ENCODE measurements around the gene TENT4B.

Gene TENT4B

DNA sequence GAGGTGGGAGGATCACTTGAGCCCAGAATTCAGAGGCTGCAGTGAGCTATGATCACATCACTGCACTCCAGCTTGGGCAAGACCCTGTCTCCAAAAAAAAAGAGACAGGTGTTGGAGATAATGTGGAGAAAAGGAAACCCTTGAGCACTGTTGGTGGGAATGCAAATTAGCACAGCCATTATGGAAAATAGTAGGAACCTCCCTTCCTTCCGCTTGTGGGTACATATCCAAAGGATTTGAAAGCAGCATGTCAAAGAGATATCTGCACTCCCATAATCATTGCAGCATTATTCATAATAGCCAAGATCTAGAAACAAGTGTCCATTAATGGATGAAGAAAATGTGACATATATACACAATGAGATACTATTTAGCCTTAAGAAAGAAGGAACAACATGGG, 103.5 kb downstream of the TENT4B start:
- no peak for DNase-seq (ENCODE audit: low read depth)

DNA sequence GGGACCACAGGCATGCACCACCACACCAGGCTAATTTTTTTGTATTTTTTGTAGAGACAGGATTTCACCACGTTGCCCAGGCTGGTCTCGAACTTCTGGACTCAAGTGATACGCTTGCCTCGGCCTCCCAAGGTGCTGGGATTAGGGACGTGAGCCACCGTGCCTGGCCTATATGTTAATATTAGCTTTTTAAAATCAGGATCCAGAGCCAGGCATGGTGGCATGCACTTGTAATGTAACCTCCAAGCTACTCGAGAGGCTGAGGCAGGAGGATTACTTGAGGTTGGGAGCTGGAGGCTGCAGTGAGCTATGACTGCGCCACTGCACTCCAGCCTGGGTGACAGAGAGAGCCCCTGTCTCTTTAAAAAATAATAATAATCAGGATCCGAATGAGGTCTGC, 104.8 kb downstream of the TENT4B start:
- no peak for DNase-seq (ENCODE audit: low read depth)

DNA sequence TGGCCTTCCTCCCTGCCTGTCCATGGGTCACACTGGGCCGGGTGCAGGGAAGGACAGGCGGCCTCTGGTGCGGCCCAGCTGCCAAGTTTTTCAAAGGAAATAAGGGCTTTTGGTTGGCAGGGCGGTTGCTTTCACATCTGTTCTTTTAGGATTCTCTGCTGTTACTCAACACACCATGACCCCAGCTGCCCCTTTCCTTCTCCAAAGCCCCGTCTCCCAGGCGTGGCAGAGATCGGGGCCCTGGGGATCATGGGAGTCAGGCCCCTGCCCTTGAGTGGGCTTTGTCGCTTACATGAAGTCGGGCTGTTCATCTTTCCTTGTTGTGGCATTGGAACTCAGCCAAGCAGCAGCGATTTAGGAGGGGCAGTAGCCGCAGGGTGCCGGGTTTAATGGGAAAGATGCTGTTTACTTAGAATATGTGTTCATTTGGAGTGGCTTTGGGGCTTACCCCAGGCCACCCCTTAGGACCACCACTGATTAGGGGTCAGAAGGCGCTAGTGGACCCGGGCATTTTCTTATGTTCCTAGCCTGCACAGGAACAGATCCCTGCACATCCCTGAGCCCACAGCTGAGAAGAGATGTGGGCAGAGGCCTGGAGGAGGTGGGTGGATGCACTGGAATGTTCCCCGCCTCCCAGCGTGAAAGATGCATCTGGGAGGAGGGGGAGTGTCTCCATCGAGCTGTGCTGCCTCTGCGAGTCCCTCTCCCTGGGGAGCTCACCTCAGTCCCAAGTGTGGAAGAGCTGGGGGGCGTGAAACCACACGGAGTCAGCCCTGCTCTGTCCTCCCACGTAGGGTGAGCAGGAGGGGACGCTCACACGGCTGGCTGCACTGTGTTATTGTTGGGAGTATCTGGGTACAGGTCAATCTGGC, 106.5 kb downstream of the TENT4B start:
- no peak for DNase-seq (ENCODE audit: low read depth)

DNA sequence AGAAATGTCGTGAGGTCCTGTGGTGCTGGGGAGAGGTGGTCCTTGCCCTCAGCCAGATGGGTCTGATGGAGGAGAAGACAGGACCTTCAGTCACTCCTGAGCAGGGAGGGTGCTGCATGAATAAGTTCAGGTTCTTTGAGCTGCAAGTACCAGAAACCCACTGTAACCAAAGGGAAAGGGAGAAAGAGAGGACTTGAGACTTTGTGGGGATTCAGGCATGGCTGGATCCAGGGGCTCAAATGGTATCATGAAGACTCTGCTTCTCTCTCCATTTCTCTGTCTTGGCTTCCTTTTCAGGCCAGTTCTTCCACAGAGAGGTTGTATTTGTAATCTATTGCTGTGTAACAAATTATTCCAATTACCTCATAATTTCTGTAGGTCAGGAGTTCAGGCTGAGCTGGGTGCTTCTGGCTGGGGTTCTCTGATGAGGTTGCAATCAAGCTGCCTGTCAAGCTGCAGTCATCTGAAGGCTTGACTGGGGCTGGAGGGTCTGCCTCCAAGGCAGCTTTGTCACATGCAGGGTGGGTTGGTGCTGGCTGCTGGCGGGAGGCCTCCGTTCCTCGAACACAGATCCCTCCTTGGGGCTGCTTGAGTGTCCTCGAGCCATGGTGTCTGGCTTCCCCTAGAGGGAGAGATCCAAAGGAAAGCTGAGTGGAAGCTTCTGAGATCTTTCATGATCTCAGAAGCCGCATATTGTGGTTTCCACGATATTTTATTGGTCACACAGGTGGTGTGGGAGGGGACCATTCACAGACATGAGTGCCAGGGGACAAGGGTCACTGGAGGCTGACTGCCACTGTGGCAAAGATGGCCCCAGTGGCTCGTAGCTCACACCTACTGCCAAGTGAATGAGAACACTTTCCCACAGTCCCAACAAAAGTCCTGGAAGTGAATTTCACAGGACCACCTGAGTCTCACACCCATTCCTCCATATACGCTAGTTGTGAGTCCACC, 107.4 kb downstream of the TENT4B start:
- no peak for DNase-seq (ENCODE audit: low read depth)

DNA sequence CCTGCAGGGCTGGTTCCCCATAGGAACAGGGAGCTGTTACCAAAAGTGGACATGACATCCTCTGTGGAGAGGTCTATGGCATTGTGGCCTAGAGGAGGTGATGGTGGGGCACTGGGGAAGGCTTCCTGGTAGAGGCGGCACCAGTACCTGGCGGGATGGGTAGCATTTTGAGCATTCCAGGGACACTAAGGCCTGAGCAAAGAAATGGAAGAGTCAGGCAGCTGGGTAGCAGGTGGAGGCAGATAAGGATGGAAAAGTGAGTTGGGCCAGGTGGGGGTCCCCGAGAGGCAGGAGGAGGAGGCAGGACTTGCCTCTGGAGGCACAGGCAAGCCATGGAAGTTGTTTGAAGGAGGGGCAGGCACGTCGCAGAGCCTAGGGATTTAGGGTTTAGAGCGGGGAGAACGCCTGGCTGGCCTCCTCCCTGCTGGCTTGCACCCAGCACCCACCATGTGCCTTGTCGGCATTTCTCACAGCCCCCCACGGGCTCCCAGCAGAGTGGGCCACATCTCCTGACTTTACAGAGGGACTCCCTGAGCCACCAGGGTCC, 108.1 kb downstream of the TENT4B start:
- no peak for DNase-seq (ENCODE audit: low read depth)

DNA sequence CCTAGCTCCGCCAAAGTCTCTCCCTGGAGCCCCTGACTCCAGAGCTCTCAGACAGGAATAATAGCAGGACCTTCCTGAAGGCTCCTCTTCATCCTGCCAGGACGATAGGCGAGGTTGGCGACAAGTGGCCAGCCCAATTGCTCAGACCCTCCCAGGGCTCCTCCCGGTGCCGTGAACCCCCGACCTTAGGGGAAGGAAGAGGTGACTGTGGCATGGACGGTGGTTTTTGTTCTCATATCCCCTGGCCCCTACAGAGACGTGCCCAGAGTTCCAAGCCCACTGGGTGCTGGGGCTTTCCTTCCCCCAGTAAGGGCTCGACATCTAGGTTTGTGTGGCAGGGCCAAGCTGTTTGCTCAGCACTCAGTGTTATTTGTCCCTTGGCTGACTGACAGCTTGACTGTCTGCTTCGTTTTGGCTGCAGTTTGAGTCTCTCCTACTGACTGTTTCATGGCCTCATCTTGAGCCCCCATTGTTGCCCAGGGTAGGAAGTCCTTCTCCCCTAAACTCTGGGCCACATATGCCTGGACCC, 108.7 kb downstream of the TENT4B start:
- DNase-seq (ENCODE audit: low read depth): no peak

DNA sequence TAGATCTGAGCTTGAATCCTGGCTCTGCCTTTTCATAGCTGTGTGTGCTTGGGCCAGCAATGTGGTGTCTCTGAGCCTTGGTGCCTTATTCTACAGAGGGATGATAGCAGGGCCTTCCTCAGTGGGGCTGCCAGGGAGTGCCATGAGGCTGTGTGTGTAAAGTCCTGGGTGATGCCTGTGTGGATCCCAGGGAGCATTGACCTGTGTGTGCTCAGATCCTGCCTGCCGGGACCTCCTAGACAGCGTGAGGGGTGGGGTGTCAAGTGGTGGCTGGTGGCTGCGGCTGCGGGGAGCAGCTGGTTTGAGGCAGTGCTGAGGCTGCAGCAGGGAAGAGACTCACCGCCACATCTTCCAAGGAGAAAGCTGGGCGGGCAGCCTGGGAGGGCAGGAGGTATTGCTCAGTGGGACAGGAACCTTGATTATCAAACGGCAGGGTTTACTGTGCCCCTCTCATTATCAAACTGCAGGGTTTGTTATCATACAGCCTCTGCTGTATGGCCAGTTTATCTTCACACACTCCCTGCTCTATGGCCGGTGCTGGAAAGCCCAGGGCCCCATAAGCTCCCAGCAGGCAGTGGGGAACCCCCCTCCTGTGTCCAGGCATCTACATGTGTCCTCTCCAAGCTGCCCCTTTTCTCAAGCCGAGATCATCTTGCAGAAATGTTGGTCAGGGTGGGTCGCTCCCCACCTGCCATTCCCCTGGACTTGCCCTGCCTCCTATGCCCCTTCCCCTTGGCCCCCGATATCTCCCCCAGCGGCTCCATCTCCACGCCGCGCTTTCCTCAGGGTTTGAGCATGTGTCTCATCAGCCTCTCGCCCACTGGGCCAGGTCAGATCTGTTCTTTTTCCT, 110.2 kb downstream of the TENT4B start:
- no peak for DNase-seq (ENCODE audit: low read depth)

DNA sequence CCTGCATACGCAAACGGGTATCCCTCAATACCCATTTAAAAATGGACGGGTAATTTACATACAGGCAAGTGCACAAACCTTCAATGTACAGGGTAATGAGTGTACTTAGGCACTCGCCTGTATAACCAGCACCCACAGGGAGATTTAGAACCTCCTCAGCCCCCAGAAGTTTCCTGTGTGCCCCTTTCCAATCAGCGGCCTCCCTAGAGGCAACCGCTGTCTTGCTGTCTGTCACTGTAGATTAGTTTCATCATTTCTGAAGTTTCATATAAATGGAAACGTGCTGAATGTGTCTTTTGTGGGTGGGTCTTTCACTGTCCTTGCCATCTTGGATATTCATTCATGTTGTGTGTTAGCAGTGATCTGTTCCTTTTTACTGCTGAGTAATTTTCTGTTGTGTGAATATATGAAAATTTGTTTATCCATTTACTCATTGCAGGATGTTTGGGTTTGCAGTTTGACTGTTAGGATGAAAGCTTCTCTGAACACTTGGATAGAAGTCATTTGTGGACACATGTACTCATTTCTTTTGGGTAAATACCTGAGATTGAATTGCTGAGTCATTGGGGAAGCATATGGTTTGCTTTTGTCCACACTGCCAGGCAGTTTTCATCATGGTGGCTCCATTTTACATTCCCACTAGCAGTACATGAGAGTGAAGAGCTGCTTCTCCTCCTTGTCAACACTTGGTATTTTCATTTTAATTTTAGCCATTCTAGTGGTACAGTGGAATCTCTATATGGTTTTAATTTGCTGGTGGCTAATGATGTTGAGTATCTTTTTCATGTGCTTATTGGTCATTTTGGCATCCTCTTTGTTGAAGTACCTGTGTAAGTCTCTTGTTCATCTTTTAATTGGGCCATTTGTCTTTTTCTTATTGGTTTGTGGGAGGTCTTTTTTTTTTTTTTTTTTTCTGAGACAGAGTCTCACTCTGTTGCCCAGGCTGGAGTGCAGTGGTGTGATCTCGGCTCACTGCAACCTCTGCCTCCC, 111.1 kb downstream of the TENT4B start:
- DNase-seq (ENCODE audit: low read depth): no peak

DNA sequence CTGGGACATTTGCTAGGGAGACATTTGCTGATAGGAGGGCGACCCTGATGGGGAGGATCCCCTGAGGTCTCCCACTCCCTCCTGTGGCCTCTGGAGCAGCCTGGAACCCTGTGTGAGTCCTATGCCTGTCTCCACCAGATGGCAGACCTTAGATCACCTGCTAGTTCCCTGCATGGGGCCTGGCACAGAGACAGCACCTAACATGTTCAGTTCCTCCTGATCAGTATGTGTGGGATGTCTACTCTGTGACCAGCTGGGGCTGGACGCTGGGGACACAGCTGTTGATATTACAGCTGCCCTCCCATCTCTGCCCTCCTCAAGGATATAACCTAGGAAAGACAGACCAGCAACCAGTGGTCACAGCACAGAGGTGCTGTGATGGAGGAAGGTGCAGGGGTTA, 112.2 kb downstream of the TENT4B start:
- DNase-seq (ENCODE audit: low read depth): no peak

DNA sequence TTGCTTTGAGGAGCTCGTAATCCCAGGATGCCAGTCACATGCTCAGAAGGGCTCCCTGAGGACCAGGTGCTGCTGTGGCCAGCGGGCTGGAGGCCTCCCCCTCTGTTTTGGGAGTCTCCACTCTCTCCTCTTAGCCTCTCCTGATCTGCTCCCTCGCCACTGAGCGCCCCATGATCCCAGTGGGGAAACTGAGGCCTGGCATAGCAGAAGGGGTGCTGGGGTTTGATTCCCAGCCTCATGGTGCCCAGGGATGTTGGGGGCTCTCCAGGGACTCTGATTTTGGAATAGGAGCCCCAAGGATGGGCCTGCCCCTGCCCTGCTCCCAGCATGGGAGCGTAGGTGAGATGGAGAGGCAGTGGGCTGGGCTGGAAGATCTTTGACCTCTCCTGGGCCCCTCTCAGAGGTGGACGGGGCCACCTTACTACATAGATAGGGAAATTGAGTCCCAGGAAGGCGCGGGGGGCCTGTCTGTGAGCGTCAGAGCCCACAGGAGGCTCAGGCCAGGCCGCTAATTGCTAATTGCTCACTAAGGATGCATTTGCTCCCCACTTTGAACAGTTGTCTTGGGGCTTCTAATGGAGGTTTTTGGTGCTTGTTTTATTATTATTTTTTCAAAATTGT, 112.7 kb downstream of the TENT4B start:
- no peak for DNase-seq (ENCODE audit: low read depth)

DNA sequence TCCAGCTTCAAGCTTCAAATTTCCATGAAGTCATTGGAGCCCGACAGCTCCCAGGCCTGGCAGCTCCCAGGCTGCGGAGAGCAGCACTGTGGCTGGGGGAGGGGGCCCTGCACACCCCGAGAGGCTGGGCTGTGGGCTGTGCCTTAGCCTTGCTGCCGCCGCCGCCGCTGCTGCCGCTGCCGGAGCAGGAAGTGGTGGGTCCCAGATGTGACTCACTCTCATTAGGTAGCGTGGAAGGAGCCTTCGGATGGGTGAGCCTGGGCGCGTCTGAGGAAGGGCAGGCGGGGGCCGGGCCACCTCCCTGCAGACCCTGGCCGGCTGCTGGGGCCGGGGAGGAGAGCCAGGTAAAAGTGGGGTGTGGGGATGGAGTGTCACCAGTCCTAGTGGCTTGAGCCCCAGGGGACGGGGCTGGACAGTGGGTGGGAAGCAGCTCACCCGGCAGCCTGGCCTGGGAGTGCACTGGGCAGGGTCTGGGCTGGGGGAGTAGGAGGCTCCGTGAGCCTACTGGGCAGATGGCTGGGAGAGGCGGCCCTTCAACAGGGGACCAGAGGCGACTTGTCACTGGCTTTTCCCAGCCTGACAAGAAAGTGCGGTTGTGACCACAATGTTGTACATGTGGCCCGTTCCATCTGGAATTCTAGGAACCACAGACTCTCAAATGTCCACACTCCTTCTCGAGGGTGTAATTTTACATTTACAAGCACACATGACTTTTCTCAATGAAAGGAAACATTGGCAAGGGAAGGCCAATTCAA, 113.4 kb downstream of the TENT4B start, which contains the start of gene ADCY7:
Gene ADCY7, plus strand, starts transcription at position 215 of the 755 bp plus-strand sequence. CDS start 21,629 bp downstream, outside the sequence.
- DNase-seq (ENCODE audit: low read depth): no peak

DNA sequence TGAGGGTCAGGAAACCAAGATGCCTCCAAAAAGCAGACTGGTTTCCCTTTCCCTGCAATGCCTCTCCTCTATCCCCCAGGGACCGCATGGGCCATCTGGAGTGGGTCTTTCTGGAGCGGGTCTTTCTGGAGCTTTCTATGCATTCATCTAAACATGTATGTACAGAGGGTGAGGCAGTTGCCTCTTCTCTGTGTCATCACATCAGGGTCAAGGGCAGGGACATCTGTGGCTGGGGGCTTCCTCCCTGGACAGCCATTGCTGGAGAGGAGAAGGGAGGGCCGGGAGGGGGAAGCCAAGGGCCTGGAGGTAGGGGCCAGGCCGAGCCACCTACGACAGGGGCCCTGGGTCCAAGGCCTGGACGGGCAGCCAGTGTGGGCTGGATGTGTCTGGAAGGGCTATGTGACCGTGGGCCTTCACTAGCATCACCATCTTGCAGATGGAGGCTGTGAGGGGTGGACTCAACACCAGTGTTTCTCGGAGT, 114.1 kb downstream of the TENT4B start:
- no peak for DNase-seq (ENCODE audit: low read depth)

DNA sequence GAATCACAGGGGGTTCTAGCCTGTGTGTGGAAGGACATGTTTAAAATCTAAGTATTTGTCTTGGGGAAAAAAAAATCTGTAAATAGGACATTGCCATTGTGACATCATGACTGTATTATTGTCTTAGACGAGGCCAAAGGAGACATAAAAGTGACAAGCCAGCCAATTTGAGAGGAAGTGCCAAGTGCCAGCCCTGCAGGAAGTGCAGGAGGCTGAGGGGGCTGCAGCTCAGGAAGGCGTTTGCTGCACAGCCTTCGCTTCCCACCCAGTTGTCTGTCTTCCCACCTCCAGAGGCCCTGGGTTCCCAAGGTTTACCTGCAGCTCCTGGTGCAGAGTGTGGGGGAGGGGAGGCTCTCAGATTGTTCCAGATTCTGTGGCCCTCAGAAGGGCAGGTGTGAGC, 114.5 kb downstream of the TENT4B start:
- no peak for DNase-seq (ENCODE audit: low read depth)

DNA sequence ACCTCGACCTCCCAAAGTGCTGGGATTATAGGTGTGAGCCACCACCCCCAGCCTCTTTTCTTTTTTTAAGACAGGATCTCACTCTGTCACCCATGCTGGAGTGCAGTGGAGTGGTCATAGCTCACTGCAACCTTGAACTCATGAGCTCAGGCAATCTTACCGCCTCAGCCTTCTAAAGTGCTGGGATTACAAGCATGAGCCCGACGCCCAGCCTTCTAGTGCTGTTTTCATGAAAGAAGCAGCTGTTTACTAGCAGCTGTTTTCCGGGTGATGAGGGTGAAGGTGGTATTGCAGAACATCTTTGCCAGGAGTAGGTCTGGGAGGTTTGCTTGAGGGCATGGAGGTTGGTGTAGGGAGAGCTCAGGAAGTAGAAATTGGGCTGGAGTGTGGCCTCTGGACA, 115.2 kb downstream of the TENT4B start:
- no peak for DNase-seq (ENCODE audit: low read depth)

DNA sequence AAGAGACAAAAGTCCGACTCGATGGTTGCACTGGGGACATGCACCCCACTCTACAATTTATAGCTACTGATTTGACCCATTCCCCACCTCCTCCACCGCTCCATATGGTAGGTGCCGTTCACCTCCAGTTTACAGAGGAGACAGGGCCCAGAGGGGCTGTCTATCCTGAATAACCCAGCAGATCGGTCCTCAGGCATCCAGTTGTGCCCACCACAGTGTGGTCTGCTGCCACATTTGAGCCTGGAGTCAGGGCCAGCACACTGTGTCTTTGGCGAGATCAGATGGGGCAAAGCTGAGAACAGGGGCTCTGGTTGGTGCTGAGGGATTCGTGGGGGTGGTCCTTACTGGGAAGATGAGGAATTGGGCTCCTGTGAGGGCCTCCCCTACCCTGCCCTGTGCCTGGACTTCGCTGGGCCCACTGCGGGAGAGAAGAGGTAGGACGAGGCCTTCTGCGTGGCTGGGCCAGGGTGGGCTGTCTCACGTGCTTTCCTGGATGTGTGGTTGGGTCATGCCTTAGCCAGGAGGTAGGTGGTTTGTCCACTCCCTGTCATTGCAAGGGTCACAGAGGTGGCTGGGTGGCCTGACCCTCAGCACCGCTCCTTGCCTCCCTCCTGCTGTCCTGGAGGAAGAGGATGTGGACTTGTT, 116.1 kb downstream of the TENT4B start:
- no peak for DNase-seq (ENCODE audit: low read depth)

DNA sequence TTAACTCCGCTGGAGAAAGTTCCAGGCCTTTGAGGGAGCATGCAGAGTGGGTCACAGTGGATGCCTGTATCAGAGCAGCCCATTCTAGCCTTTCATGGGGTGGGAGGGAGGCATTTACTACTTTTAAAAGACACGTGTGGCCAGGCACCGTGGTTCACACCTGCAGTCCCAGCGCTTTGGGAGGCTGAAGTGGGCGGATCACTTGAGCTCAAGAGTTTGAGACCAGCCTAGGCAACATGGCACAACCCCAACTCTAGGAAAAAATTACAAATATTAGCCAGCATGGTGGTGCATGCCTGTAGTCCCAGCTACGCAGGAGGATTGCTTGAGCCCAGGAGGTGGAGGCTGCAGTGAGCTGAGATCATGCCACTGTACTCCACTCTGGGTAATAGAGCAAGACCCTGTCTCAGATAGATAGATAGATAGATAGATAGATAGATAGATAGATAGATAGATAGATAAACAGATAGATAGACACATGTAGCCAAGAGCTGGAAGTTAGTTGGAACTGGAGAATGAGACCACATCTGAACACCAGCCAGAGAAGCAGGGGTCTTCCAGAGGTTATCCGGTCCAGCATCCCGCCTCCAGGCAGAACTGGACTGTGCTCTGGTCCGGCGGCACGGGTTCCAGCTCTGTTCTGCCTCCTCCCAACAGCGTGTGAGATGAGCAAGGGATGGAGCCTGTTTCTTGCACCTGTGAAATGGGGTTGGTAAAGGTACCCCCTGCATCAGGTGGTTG, 116.8 kb downstream of the TENT4B start:
- no peak for DNase-seq (ENCODE audit: low read depth)

DNA sequence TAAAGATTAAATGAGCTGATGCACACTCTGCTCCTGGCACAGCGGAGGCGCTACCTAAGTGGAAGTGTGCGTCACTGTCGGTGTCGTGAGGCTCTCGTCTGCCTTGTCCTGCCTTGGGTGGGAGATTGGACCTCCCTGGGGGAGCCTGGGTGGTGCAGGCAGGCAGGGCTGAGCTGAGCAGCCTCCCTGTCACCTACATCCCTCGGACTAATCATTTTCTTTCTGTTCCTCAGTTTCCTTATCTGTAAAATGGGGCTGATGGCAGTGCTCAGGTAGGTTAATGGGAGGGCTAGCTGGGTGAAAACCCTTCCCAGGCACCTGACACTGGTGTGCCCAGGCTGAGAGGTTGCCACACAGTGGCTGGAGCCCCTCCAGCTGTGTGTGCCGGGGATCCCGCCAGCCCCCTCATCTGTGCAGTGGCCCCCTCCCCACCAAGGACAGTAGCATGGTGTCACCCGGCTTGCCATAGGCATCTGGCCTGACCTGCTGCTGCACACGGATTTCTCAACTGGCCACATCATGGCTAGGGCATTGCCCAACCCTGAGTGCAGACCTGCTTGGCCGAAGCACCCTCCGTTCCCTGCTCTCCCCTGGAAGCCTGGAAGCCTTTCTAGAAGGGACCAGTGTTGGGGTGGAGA, 117.5 kb downstream of the TENT4B start:
- DNase-seq (ENCODE audit: low read depth): no peak

Data from CMK (cell line).